NCI-H1436 (cell line): Measurements from ENCODE around the gene RRP36.

ENCODE experiments used
- DNase-seq: peaks from one replicate; lab custom pipeline; 2025; lab: John Stamatoyannopoulos, UW

Gene RRP36

GRCh38 chr6:43070028-43070632 is 48.7 kb downstream of the RRP36 start:
- peak; percentile 41 for DNase-seq

GRCh38 chr6:43074847-43075669 is 53.6 kb downstream of the RRP36 start:
- no peak for DNase-seq

- peak; percentile 87 for DNase-seq
Measured at GRCh38 chr6:43075670-43076463, 54.4 kb downstream of the RRP36 start, which contains the start of gene PTK7. Gene PTK7, plus strand, starts transcription at chr6:43076314. Its CDS starts 175 bp downstream, at chr6:43076489.

- peak; percentile 47 for DNase-seq
Measured at GRCh38 chr6:43076464-43077332, 55.3 kb downstream of the RRP36 start.

GRCh38 chr6:43077333-43077809 is 55.9 kb downstream of the RRP36 start:
- no peak for DNase-seq

GRCh38 chr6:43077981-43078511 is 56.6 kb downstream of the RRP36 start:
- no peak for DNase-seq

GRCh38 chr6:43078691-43079090 is 57.3 kb downstream of the RRP36 start:
- DNase-seq: no peak
